GM19099 (cell line): ENCODE results near the gene ARL14EP.
A peak's percentile ranks its signal among the peaks of the same experiment; 100 is the strongest.

Experiments used
- POLR2A ChIP-seq: IDR thresholded peaks from 3 replicates; pipeline ENCODE4 v1.6.1; 2011; ENCODE audit warnings: low read depth; ENCODE audit not compliant: insufficient read length; ENCODE audit errors: extremely low read depth

Gene ARL14EP

DNA sequence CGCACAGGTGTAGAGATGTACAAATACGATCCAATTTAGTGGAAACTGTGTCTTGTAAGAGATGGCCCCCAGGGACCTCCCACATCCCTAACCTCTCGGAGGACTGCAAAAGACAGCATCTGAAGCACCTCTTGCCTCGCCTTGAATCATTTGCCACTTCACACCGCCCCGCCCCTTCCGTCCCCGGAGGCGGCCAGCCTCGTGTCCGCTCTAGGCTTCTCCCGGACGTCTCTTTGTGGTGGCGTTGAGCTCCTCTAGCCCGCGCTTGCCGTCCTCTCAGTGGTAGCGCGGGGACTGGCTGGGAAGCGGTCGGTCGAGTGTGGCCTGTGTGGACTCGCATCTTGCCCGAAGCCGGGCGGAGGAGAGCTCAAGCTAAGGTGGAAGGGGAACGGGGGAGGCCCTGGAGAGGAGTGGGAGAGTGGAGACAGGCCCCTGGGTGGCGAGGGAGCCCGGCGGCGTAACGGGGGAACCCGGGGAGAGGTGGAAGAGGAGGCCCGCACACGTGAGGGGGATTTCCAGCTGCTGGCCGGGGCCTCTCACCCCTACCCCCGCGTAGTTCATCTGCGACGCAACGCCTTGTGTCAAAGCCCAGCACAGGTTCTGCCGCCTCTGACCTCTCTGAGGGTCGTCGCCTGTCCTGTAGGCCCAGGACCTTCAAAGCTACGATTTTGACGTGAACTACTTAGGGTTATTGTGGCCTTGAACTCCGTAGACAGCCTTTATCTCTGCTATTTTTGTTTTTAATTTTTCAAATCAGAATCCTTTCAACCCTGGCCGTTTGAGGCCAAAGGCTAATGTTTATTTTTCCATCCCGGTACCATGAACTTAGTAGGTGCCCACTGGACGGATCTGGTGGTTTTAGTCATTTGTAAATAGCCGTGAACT, at the start of gene ARL14EP:
TSS of gene ARL14EP (plus strand) at position 279 of the 885 bp plus-strand sequence. CDS start 7,845 bp downstream, outside the sequence.
- TF ChIP-seq POLR2A: peak; percentile 93

- no peak for TF ChIP-seq POLR2A
Measured at GRCh38 chr11:30277176-30277575, 45.7 kb upstream of the ARL14EP start.

DNA sequence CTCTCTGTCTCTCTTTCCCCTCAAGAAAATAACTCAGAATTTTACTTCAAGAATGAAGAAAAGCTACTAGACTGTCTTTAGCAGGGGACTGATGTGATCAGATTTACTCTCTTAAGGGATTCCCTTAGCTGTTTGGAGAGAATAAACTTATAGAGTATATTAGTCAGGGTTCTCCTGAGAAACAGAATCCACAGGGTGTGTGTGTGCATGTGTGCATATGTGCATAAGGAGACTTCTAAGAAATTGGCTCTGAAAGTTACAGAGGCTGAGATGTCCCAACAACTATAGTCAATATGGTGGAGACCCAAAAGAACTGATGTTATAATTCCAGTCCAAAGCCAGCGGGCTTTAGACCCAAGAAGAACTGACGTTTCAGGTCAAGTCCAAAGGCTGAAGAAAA, 43.1 kb upstream of the ARL14EP start:
- no peak for TF ChIP-seq POLR2A

GRCh38 chr11:30281476-30282288, 41.2 kb upstream of the ARL14EP start:
- no peak for TF ChIP-seq POLR2A

DNA sequence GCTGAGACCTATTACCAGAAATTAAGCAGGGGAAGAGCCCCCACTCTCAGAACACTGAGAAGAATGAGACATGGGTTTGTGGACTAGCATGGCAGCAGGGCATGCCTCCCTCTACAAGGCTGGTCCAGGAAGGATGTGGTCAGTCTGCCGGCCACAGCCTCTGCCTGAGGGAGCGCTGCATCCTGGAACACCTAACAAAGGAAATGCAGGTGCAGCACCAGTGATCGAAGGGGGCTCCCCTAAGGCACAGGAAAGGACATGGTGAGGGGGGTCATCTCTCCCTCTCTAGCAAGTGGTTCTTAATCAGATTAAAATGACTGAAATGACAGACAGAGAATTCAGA, 40.6 kb upstream of the ARL14EP start:
- TF ChIP-seq POLR2A: no peak

DNA sequence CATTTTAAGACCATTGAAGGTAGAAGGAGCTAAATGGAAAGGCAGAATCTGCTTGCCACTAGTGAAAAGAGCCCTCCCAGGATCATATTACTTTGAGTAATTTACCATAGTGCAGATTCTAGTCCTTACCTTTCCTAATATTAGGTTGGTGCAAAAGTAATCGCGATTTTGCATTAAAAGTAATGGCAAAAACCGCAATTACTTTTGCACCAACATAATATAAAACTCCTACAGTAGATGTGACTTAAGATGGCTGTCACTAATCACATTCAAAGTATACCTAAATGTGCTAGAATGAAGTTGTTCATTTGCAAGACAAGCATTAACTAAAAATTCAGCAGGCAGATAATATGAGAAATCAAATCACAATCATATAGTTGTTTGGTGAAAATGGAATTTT, 38.1 kb upstream of the ARL14EP start:
- no peak for TF ChIP-seq POLR2A

GRCh38 chr11:30285416-30286121, 37.3 kb upstream of the ARL14EP start:
- TF ChIP-seq POLR2A: no peak

DNA sequence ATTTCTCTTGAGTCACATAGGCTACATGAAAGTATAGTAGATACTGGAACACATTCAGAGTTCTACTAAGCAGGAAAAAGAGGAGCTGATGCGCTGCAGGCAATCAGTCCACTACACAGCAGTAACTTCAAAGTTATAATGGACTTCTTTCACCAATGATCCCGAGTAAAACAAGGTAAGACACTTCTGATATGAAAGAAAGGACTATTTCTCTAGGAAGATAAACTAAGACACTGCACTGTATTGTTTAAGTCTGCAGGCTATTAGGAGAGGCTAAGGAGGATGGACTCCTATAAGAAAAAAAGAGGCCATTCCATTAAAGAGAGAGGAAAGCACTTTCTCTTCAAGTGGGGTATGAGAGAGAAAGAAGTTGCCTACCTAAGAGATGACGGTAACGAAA, 31.6 kb upstream of the ARL14EP start:
- TF ChIP-seq POLR2A: no peak

- no peak for TF ChIP-seq POLR2A
Measured at GRCh38 chr11:30292545-30292944, 30.4 kb upstream of the ARL14EP start.

GRCh38 chr11:30295178-30295885, 27.6 kb upstream of the ARL14EP start:
- no peak for TF ChIP-seq POLR2A

- no peak for TF ChIP-seq POLR2A
Measured at GRCh38 chr11:30304620-30305019, 18.3 kb upstream of the ARL14EP start.

- no peak for TF ChIP-seq POLR2A
Measured at GRCh38 chr11:30310623-30311022, 12.3 kb upstream of the ARL14EP start.

- no peak for TF ChIP-seq POLR2A
Measured at GRCh38 chr11:30311189-30311588, 11.7 kb upstream of the ARL14EP start.

DNA sequence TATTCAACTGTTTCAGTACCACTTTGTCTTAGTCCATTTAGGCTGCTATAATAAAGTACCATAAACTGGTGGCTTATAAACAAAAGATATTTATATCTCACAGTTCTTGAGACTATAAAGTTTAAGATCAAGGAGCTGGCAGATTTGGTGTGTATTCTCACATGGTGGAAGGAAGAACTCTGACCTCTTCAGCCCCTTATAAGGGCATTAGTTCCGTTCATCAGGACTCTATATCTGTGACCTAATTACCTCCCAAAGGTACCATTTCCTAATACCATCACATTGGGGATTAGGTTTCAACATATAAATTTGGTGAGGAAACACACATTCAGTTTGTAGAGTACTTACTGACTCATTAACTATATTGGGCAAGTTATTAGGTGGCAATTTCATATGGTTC, 10.7 kb upstream of the ARL14EP start:
- TF ChIP-seq POLR2A: no peak

DNA sequence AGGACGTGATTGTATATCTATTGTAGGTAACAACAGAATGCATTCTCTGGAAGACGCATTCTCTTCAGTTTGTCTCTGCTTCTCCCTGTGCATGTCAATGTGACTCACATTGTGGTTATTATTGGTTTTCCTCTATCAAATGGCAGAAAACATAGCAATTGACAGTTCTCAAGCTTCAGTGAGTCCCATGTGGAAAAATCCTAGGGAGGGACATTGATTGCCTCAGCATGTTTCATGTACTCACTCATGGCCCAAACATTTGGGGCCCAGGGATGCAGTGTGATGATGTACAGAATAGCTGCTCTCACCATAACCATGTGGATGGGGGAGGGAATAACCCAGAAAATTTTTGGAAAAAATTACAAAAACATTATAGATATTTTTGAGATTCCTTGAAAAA, 9.3 kb upstream of the ARL14EP start:
- no peak for TF ChIP-seq POLR2A
